ENCODE measurements around the gene PRDX3.
A peak's percentile ranks its signal among the peaks of the same experiment; 100 is the strongest.
"Not testable (repeated sequence)": the region's sequence is repeated elsewhere in the genome, so short reads cannot be mapped to it uniquely, and the experiment has no call there.

The PRDX3 gene

DNA sequence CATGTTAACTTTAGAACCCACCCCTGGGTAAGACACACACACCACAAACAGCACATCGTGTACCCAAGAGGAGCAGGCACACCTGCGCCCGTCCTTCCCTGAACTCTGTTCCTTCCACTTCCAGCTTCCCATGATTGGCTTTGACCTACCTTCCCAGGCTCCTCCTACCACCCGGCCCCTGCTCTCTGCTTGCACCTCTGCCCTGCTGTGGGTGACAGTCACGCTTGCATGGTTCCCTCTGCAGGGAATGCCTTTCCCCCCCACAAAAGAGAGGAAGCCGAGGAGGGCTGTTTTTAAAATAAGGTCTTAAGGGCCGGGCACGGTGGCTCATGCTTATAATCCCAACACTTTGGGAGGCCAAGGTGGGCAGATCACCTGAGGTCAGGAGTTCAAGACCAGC lies 29.5 kb downstream of the PRDX3 start:
- no peak for DNase-seq (ENCODE audit: low read depth, low spot score)
- Histone ChIP-seq H3K36me3 (ENCODE audit: insufficient read depth, low read length) (peaks cover 3% of the 10 kb centered on the region; the same call in 1 of the 2 replicates), H3K9ac (ENCODE audit: insufficient read length) (no peak overlapping the region), H3K9me3 (ENCODE audit: low read depth, low read length) (no peaks in the 10 kb centered on the region), H3K4me3 (no peak overlapping the region), H3K27ac (no peak overlapping the region)
- TF ChIP-seq FOXP2 (optimal IDR thresholded peaks at IDR 0.05; ENCODE audit: control extremely low read depth, extremely low read length, insufficient read depth), result no peak
- no peak for TF ChIP-seq EZH2 (IDR thresholded peaks at IDR 0.05)
- no peak for TF ChIP-seq POLR2AphosphoS5 (IDR thresholded peaks at IDR 0.05; ENCODE audit: borderline replicate concordance, low read depth, low read length)

DNA sequence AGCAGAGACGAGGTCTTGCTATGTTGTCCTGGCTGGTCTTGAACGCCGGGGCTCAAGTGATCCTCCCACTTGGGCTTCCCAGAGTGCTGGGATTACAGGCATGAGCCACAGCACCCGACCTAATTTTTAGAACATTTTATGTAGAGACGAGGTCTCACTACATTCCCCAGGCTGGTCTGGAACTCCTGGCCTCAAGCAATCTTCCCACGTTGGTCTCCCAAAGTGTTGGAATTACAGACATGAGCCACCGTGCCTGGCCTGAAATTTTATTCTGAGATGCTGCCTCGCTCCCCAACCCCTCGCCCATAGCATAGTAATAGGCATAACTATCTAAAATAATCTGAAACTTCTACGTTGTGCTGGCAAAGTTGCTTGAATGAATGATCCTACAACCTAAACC lies 35.0 kb downstream of the PRDX3 start:
- TF ChIP-seq POLR2AphosphoS5 (IDR thresholded peaks at IDR 0.05; ENCODE audit: borderline replicate concordance, low read depth, low read length) (no peak), FOXP2 (optimal IDR thresholded peaks at IDR 0.05; ENCODE audit: control extremely low read depth, extremely low read length, insufficient read depth) (no peak), EZH2 (IDR thresholded peaks at IDR 0.05) (no peak)
- H3K9ac ChIP-seq (ENCODE audit: insufficient read length), result no peak overlapping the region
- no peak overlapping the region for H3K27ac ChIP-seq
- DNase-seq (ENCODE audit: low read depth, low spot score), result no peak
- H3K36me3 ChIP-seq (ENCODE audit: insufficient read depth, low read length), result no peaks in the 10 kb centered on the region; the same call in 1 of the 2 replicates
- H3K9me3 ChIP-seq (ENCODE audit: low read depth, low read length), result no peaks in the 10 kb centered on the region
- no peak overlapping the region for H3K4me3 ChIP-seq

DNA sequence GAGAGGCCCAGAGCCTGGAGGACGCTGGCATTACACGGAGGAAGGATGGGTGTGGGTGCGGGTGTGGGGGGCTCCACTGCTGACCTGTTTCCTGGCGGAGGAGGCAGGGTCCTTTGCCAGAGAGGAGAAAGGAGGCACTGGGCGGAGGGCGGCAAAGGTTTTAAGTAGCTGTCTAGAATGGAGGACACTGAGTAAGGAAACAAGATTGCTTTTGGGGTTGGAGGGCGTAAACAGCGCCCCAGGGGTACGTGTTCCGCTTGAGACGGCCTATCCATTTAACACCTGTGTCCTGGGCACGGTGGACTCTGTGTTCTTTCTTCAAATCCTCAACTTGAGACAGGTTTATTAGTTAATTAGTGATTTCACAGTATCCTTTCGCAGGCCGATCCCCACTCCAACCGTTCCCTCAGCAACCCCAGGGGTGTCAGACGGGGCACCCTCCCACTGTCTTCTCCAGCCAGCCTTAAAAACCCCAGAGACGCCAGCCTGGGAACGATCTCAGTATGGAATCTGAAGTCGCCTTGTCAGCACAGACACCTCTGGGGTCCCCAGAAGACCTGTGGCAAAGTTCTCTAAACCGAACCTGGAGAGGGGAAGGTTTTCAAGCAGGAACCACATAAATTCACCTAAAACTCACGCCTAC lies 37.9 kb downstream of the PRDX3 start:
- DNase-seq (ENCODE audit: low read depth, low spot score), result no peak

DNA sequence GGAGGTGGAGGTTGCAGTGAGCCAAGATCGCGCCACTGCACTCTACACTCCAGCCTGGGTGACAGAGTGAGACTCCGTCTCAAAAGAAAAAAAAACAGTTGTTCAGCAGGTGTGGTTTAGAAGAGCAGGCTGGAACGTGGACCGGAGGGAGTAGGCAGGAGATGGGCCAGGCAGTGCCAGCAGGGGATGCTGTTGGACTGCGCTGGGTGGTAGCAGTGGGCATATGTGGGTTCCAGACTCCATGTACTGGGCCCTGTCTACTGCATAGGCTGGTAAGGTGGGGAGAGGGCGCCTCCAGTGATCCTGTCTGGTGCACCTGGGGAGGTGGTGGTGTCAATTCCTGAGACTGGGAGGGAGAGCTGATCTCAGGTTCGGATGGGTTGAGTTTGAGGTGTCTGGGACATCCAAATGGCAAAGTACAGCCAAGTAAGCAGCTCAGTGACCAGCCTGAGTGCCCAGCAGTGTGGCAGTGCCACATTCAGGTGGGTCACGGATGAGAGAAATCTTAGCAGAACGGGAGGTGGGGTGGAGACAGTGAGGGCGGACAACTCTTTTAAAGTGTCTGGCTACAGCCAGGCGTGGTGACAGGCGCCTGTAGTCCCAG lies 39.0 kb downstream of the PRDX3 start:
- Histone ChIP-seq H3K9me3 (ENCODE audit: low read depth, low read length) (no peaks in the 10 kb centered on the region), H3K4me3 (no peak overlapping the region), H3K9ac (ENCODE audit: insufficient read length) (no peak overlapping the region), H3K27ac (no peak overlapping the region), H3K36me3 (ENCODE audit: insufficient read depth, low read length) (no peaks in the 10 kb centered on the region)
- TF ChIP-seq POLR2AphosphoS5 (IDR thresholded peaks at IDR 0.05; ENCODE audit: borderline replicate concordance, low read depth, low read length), result no peak
- no peak for TF ChIP-seq EZH2 (IDR thresholded peaks at IDR 0.05)
- no peak for TF ChIP-seq FOXP2 (optimal IDR thresholded peaks at IDR 0.05; ENCODE audit: control extremely low read depth, extremely low read length, insufficient read depth)
- DNase-seq (ENCODE audit: low read depth, low spot score), result no peak

More for the DNA sequence above, 37.9 kb downstream of the PRDX3 start:
- Histone ChIP-seq H3K4me3 (no peak overlapping the region), H3K36me3 (ENCODE audit: insufficient read depth, low read length) (no peaks in the 10 kb centered on the region), H3K9me3 (ENCODE audit: low read depth, low read length) (no peaks in the 10 kb centered on the region), H3K27ac (peak overlapping the region; percentile 46; the same call in 1 of the 2 replicates), H3K9ac (ENCODE audit: insufficient read length) (no peak overlapping the region)
- TF ChIP-seq FOXP2 (optimal IDR thresholded peaks at IDR 0.05; ENCODE audit: control extremely low read depth, extremely low read length, insufficient read depth) (no peak), POLR2AphosphoS5 (IDR thresholded peaks at IDR 0.05; ENCODE audit: borderline replicate concordance, low read depth, low read length) (no peak), EZH2 (IDR thresholded peaks at IDR 0.05) (no peak)

DNA sequence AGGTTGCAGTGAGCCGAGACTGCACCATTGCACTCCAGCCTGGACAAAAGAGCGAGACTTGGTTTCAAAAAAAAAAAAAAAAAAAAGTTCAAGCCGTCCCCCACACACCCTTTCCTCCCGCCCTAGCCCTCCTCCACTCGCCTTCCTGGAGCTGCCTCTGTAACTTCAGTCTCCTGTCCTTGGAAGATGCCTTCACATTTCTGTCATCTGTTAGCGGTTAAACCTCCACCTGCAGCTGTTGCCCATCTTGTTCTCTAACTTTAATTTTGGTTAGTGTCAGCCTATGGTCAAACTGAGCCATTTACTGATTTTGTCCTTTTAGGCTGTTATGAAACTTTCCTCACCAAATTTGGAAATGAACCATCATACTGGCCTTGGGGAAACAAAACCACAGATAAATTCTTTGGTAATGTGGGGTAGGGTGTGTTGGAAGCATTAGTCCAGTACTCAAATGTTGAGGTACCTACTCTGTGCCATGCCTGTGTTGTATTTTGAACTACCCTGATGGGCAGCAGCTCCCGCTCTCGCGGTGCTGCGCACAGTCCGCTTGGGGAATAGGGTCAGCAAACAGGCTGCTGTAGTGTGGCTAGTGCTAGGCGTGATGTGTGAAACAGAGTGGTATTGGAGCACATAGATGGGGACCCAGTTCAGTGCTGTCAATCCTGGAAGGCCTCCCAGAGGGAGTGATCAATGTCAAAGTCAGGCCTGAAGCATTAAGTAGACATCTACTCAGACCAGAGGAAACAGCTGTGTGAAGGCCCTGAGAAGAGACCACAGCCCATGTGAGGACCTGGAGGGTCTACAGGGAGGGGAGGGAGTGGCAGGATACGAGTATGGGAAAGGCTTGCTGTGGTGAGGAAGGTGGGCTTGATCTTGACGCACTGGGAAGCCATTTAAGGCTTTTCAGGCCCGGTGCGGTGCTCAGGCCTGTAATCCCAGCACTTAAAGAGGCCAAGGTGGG lies 40.0 kb downstream of the PRDX3 start:
- Histone ChIP-seq H3K36me3 (ENCODE audit: insufficient read depth, low read length) (no peaks in the 10 kb centered on the region; the same call in 1 of the 2 replicates), H3K9ac (ENCODE audit: insufficient read length) (no peak overlapping the region), H3K27ac (no peak overlapping the region), H3K9me3 (ENCODE audit: low read depth, low read length) (no peaks in the 10 kb centered on the region), H3K4me3 (no peak overlapping the region)
- no peak for TF ChIP-seq EZH2 (IDR thresholded peaks at IDR 0.05)
- TF ChIP-seq POLR2AphosphoS5 (IDR thresholded peaks at IDR 0.05; ENCODE audit: borderline replicate concordance, low read depth, low read length), result no peak
- TF ChIP-seq FOXP2 (optimal IDR thresholded peaks at IDR 0.05; ENCODE audit: control extremely low read depth, extremely low read length, insufficient read depth), result no peak
- DNase-seq (ENCODE audit: low read depth, low spot score), result no peak

DNA sequence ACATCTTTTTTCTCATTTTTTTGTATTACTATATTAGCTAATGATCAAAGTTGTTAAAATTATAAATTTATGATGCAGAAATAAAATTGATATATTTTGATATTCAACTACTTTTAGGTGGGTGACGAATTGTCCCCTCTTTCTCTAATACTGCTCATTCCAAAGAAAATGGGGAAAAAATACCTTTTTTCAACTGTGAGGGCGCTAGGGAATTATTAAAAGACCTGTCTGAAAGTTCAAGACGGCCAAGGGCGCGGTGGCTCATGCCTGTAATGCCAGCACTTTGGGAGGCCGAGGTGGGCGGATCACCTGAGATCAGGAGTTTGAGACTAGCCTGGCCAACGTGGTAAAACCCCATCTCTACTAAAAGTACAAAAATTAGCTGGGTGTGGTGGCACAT lies 40.7 kb downstream of the PRDX3 start:
- not testable (repeated sequence) for H3K27ac ChIP-seq; H3K9me3 ChIP-seq (ENCODE audit: low read depth, low read length); H3K36me3 ChIP-seq (ENCODE audit: insufficient read depth, low read length); DNase-seq (ENCODE audit: low read depth, low spot score); H3K4me3 ChIP-seq; H3K9ac ChIP-seq (ENCODE audit: insufficient read length)

DNA sequence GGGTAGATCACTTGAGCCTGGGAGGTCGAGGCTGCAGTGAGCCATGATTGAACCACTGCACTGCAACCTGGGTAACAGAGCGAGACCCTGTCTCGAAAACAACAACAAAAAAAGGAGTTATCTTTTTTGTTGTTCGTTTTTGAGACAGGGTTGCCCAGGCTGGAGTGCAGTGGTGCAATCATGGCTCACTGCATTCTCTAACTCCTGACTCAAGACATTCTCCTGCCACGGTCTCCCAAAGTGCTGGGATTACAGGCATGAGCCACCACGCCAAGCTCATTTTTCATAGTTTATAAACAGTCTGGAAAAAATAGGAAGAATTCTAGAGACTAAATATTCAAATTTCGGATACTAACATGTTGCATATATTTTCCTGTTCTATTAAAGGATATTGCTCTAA lies 42.5 kb downstream of the PRDX3 start:
- Histone ChIP-seq H3K9me3 (ENCODE audit: low read depth, low read length) (no peaks in the 10 kb centered on the region), H3K4me3 (no peak overlapping the region), H3K36me3 (ENCODE audit: insufficient read depth, low read length) (peaks cover 13% of the 10 kb centered on the region; the same call in 1 of the 2 replicates), H3K9ac (ENCODE audit: insufficient read length) (no peak overlapping the region), H3K27ac (no peak overlapping the region)
- TF ChIP-seq FOXP2 (optimal IDR thresholded peaks at IDR 0.05; ENCODE audit: control extremely low read depth, extremely low read length, insufficient read depth) (no peak), EZH2 (IDR thresholded peaks at IDR 0.05) (no peak), POLR2AphosphoS5 (IDR thresholded peaks at IDR 0.05; ENCODE audit: borderline replicate concordance, low read depth, low read length) (no peak)
- no peak for DNase-seq (ENCODE audit: low read depth, low spot score)

DNA sequence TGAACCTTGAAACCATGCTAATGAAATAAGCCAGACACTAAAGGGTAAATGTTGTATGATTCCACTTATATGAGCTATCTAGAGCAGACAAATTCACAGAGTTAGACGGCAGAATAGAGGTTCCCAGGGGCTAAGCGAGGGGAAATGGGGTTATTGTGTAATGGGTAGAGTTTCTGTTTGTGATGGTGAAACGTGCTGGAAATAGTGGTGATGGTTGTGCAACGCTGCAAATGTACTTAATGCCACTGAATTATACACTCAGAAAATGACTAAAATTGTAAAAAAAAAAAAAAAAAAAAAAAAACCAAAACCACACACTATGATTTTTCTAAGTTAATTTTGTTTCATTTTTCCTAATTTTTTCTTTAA lies 43.1 kb downstream of the PRDX3 start:
- peak; percentile 30 for DNase-seq (ENCODE audit: low read depth, low spot score)
- Histone ChIP-seq H3K4me3 (no peak overlapping the region), H3K9me3 (ENCODE audit: low read depth, low read length) (no peaks in the 10 kb centered on the region), H3K9ac (ENCODE audit: insufficient read length) (no peak overlapping the region), H3K36me3 (ENCODE audit: insufficient read depth, low read length) (peaks cover 17% of the 10 kb centered on the region; the same call in 1 of the 2 replicates), H3K27ac (no peak overlapping the region)
- TF ChIP-seq POLR2AphosphoS5 (IDR thresholded peaks at IDR 0.05; ENCODE audit: borderline replicate concordance, low read depth, low read length) (no peak), EZH2 (IDR thresholded peaks at IDR 0.05) (no peak), FOXP2 (optimal IDR thresholded peaks at IDR 0.05; ENCODE audit: control extremely low read depth, extremely low read length, insufficient read depth) (no peak)

Data from SK-N-MC (cell line).